HG03457 (cell line): ENCODE results near the gene FTO.

Experiments
- ATAC-seq: cut with Tn5 transposase; IDR thresholded peaks from one replicate; pipeline ENCODE4 v1.9.1; 2021; ENCODE audit warnings: moderate number of reproducible peaks; ENCODE audit not compliant: unreplicated experiment

Gene FTO

DNA sequence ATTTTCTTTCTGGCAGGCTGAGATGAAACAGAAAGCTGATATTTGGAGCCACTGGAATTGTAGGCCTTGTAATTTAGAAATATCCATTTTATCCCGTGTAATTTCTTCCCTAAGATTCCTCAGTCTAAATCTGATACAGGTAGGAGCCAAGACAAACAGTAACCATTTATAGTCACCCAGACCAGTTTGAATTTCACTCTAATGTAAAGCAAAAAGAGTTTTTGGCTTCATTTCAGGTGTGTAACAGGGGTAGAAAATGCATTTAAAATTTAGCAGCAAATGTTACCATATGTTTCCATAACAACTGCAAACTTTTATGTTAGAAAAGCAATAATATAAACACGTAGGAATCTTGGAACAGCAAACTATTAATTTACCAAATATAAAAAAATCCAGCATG, 249.4 kb downstream of the FTO start:
- ATAC-seq, result no peak

DNA sequence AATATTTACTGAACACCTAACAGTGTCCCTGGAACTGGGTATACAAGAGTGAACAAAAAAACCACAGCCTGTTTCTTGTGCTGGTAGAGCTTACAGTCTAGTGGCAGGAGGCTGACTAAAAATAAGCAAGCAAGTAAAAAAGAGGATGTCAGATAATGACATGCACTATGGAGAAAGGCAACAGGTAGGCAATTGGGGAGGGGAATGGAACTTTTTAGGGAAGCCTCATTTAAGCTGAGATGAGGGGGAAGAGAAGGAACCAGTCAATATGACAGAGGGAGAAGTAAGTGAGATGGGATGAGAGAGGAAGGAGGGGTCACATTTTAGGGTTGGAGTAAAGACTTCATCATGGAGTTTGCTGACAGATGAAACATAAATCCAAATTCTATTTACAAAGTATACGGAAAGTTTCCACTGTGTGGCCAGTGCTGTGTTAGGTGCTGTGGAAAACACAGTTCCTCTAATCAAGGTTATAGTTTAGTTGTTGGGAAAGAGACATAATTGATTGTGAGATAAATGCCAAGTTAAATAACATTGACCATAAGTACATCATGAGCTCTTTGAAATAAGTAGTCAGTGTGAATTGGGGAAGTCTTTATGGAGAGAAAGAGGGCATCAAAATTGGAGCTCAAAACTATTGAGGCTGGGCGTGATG, 251.4 kb downstream of the FTO start:
- ATAC-seq, result no peak

- ATAC-seq, result no peak
Observed at GRCh38 chr16:53958341-53958880, 254.5 kb downstream of the FTO start.

DNA sequence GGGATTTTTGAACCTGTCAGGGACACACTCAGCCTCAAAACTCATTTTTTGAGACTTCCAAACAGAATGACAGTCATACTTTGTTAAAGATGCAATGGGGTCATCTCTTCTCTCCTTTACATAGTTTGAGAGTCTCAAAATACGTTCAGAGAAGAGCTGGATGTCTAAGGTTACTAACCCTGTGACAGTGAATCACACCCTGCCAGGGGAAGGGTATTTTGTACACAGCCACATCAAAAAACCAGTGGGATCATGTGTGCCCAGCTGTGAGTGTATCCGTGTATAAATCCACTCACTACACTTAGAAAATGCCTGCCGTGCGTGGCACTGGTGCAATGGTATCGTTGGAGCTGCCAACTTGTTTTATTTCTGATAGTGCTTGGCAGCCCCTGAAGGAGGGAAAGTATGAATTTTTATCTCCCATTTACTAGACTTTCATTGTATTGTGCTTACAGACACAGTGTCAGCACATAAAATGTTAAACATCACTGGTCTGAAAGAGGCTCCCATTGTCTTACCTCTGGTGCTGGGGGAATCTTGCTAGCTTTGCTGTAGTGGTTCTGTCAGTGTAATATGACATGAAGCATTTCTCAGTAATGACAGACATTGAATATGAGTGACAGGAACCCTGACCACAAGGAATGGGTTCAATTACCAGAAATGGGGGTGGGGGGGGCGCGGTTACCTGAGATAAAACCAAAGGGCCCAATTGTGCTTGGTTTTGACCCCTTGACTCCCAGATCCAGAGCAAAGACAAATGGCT, 256.3 kb downstream of the FTO start:
- ATAC-seq, result no peak

- ATAC-seq, result no peak
Observed at GRCh38 chr16:53960954-53961616, 257.1 kb downstream of the FTO start.

GRCh38 chr16:53962041-53962440, 258.1 kb downstream of the FTO start:
- ATAC-seq, result no peak

GRCh38 chr16:53964145-53964790, 260.3 kb downstream of the FTO start:
- no peak for ATAC-seq

DNA sequence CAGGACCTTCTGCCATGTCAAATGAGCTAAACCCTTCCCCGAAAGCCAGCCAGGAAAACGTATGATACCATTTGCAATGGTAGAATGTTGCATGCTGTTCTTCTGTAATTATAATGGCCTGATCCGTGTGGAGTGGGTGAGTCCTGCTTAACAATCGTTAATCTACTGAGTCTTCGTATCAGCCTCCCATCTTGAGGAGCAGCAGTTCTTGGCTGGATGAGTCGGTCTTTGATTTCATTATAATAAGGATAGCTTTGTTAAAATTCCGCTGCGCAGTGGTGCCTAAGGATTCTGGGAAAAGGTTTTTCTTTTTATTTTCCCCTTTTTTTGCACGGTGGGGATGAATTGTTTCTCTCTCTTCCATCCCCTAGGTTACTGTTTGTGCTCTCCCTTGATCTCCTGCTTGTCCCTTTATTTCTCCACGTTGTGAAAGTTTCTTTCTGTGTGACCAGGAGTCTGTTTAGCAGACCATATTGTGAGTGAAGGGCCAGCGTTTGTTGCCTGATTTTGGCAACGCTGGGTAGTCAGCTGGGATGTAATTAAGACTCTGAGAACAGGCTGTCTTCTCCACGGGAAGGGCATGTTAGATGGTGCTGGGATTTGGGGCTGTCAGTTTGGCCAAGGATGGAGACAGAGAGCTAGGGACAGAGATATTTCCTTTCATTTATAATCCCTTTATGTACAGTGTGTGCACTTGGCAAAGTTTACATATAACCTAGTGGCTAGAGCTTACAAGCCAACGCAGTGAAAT, 263.0 kb downstream of the FTO start:
- ATAC-seq, result no peak

- no peak for ATAC-seq
Observed at GRCh38 chr16:53967572-53967971, 263.6 kb downstream of the FTO start.

- ATAC-seq, result no peak
Observed at GRCh38 chr16:53968454-53968853, 264.5 kb downstream of the FTO start.

DNA sequence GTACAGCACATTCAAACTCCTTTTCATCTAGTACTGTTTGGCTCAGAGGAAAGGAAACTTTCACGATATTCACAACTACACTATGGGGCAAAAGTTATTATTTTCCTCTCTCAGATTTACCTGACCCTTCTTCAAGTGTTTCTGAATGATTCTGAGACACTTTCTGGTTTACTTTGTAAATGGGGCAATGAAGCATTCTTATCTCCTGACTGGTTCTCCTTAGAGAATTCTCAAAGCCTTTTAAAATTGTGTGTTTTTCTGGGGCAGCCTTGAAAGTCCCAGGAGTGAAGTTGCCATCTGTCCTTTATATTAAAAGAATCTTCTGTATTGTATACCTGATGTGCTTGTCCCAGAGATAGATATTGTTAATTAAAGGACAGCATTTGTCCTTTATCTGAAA, 264.9 kb downstream of the FTO start:
- ATAC-seq, result no peak

DNA sequence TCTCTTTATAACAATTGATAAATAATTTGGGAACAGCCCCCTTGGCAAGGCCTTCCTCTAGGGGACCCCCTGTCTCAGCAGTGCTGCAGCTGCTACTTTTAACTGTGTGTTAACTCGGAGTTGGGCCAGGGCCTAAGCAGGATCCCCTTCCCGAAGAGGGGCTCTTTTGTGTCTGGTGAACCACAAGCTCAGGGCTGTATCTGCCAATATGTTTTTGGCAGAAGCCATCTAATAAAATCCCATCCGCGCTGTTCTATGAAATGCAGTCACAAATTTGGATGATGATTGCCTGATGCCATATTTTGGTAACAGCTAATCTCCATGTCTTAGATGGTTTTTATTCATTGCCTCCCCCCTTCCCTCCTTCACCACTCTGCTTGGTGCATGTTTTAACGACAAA, 267.7 kb downstream of the FTO start:
- ATAC-seq, result no peak

- no peak for ATAC-seq
Observed at GRCh38 chr16:53973021-53973420, 269.1 kb downstream of the FTO start.

DNA sequence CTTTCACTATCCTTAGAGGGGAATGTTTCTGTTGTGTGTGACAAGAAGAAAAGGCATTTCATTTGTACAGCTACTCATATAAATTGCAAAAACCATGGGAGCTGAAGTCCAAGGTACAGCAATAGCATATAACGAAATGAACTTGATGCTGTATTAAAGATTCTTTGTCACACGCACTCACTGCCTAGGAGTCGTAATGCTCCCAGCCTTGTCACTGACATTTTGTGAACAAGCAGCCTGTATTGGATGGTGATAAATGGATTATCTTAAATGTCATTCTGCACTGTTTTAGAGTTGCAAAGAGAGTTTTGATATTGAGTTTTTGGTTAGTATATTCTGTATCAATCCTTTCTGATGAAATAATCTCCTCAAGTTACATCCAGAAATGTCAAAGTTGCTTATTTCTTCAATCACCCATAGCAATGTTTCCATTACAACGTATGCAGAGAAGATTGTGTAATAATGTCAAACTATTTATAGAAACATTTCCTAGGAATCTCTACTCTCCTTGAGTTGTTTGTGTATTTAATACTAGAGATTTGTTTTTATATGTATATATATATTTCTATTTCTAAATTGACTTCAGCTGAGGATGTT, 270.6 kb downstream of the FTO start:
- ATAC-seq, result no peak

- ATAC-seq, result no peak
Observed at GRCh38 chr16:53980675-53981074, 276.7 kb downstream of the FTO start.

DNA sequence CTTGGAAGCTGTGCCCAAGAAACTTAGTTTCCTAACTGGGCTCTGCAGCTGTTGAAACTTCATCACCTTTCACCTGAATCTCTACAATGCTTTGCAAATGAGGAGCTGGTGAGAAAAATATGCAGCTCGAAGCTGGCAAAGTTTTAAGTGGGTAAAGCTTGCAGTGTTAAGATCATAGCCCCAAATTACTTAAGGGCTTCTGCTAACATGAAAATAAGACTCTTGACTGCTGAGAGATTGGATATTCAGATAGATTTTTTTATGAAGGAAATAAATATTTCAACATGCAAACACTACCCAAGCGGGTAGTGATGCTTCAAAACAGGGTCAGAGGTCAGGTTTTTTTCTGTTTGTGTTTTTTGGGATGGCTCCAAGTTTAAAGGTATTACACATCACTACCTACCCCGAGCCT, 278.7 kb downstream of the FTO start:
- ATAC-seq, result no peak

DNA sequence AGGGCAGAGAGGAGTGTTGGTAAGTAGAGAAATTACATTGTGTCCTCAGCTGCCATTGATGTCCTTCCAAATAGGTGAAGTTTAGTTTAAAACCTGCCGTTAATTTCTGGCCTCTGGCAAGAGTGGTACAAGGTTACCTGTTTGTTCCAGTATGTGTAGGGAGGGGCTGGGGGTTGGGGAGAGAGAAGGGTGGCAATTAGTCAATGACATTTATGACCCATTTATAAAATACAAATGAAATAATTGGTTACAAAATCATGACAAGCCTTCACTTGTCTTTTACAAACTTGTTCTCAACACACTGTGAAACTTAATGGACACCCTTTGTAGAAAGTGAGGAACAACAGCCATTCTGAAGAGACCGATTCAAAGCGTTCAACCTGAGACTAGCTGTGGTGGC, 281.0 kb downstream of the FTO start:
- no peak for ATAC-seq

GRCh38 chr16:53985861-53986260, 281.9 kb downstream of the FTO start:
- no peak for ATAC-seq

DNA sequence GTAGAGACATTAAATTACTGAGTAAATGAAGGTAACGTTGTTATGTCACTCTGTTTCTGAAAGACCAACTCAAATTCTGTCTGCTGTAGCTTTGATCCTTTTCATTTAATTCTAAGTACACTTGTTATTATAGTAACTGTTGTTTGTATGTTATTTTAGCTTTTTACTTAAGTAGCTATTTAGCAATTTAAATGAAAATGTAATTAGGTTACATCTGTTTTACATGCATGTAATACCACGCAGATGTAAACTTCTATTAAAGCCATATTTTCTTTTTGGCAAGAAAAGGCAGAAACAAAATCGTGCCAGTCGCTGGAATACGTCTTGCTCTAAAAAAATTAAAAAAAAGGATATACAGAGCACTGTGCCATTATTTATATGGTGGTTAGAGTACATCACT, 282.8 kb downstream of the FTO start:
- ATAC-seq, result no peak

DNA sequence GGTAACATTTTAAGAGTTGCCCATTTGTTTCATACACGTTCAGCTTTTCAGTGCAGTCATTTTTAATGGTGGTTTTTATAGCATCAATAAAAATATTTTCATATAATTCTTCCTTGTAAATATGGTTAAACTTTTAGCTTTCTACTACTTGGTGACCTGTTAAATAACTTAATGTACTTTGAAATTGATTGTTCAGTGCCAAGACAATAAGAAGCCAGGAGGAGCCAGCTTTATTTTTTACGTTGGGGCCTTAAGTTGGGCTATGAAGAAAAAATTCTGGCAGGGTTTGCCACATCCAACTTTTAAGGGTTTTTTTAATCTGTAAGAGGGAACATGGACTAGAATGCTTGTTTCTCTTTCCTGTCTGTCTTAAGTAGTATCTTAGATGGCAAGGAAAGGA, 284.2 kb downstream of the FTO start:
- no peak for ATAC-seq
